Measurements from ENCODE around the gene NUTM2B. TPM values are rescaled to one million over a fixed set of nuclear protein-coding genes. Genes with fewer than 3 reads are reported as not detected.
"Not testable (repeated sequence)": the region's sequence is repeated elsewhere in the genome, so short reads cannot be mapped to it uniquely, and the experiment has no call there.

The NUTM2B gene
- total and polyA plus RNA-seq, 4 donors = 0.25 to 0.43 (median 0.37) TPM; not detected in 1

GRCh38 chr10:79714976-79715375 lies 11.9 kb downstream of the NUTM2B start:
- not testable (repeated sequence) for H3K27ac ChIP-seq (ENCODE audit: low read depth in 1 of 2, low read length in 2 of 2); H3K27me3 ChIP-seq (ENCODE audit: control insufficient read depth in 4 of 4, insufficient read depth in 4 of 4, low read length in 3 of 4); DNase-seq (ENCODE audit: low spot score); H3K4me3 ChIP-seq (ENCODE audit: low read depth in 1 of 3, low read length in 3 of 3); H3K4me1 ChIP-seq (ENCODE audit: control insufficient read depth in 4 of 4, insufficient read depth in 4 of 4, low read length in 3 of 4); H3K9ac ChIP-seq (ENCODE audit: low read depth in 1 of 2, low read length in 2 of 2); H3K9me3 ChIP-seq (ENCODE audit: control insufficient read depth in 4 of 4, low read length in 3 of 4); H3K36me3 ChIP-seq (ENCODE audit: control insufficient read depth in 4 of 4, insufficient read depth in 3 of 4, low read depth in 1 of 4, low read length in 3 of 4)
- WGBS = 86% methylated on average over 2 of the region's 3 CpGs

- H3K27me3 ChIP-seq (ENCODE audit: control insufficient read depth in 4 of 4, insufficient read depth in 4 of 4, low read length in 3 of 4); H3K9me3 ChIP-seq (ENCODE audit: control insufficient read depth in 4 of 4, low read length in 3 of 4); H3K36me3 ChIP-seq (ENCODE audit: control insufficient read depth in 4 of 4, insufficient read depth in 3 of 4, low read depth in 1 of 4, low read length in 3 of 4); H3K9ac ChIP-seq (ENCODE audit: low read depth in 1 of 2, low read length in 2 of 2); DNase-seq (ENCODE audit: low spot score); H3K27ac ChIP-seq (ENCODE audit: low read depth in 1 of 2, low read length in 2 of 2); H3K4me1 ChIP-seq (ENCODE audit: control insufficient read depth in 4 of 4, insufficient read depth in 4 of 4, low read length in 3 of 4); H3K4me3 ChIP-seq (ENCODE audit: low read depth in 1 of 3, low read length in 3 of 3): not testable (repeated sequence)
- 64% methylated on average over 3 of the region's 4 CpGs for WGBS
These were observed 14.0 kb downstream of the NUTM2B start for GRCh38 chr10:79716917-79717579.

GRCh38 chr10:79720000-79720399 lies 17.0 kb downstream of the NUTM2B start:
- H3K4me3 ChIP-seq (ENCODE audit: low read depth in 1 of 3, low read length in 3 of 3); H3K27ac ChIP-seq (ENCODE audit: low read depth in 1 of 2, low read length in 2 of 2); DNase-seq (ENCODE audit: low spot score); H3K4me1 ChIP-seq (ENCODE audit: control insufficient read depth in 4 of 4, insufficient read depth in 4 of 4, low read length in 3 of 4); H3K36me3 ChIP-seq (ENCODE audit: control insufficient read depth in 4 of 4, insufficient read depth in 3 of 4, low read depth in 1 of 4, low read length in 3 of 4); H3K27me3 ChIP-seq (ENCODE audit: control insufficient read depth in 4 of 4, insufficient read depth in 4 of 4, low read length in 3 of 4); H3K9ac ChIP-seq (ENCODE audit: low read depth in 1 of 2, low read length in 2 of 2); H3K9me3 ChIP-seq (ENCODE audit: control insufficient read depth in 4 of 4, low read length in 3 of 4): not testable (repeated sequence)
- WGBS = 88% methylated on average over 4 of the region's 4 CpGs

DNA sequence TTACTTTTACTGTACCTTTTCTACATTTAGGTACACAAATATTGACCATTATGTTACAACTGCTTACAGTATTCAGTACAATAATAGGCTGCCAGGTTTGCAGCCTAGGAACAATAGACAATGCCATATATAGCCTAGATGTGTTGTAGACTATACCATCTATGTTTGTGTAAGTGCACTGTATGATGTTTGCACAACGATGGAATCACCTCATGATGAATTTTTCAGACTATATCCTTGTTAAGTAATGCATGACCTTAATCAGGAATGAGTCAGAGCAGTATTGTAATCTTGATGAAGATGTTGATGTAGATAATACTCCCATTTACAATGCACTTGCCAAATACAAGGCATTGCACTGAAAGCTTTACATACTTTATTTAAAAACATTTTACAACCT lies 23.6 kb downstream of the NUTM2B start:
- H3K27ac ChIP-seq (ENCODE audit: low read depth in 1 of 2, low read length in 2 of 2); H3K9me3 ChIP-seq (ENCODE audit: control insufficient read depth in 4 of 4, low read length in 3 of 4); H3K36me3 ChIP-seq (ENCODE audit: control insufficient read depth in 4 of 4, insufficient read depth in 3 of 4, low read depth in 1 of 4, low read length in 3 of 4); H3K4me3 ChIP-seq (ENCODE audit: low read depth in 1 of 3, low read length in 3 of 3); H3K27me3 ChIP-seq (ENCODE audit: control insufficient read depth in 4 of 4, insufficient read depth in 4 of 4, low read length in 3 of 4); H3K4me1 ChIP-seq (ENCODE audit: control insufficient read depth in 4 of 4, insufficient read depth in 4 of 4, low read length in 3 of 4); H3K9ac ChIP-seq (ENCODE audit: low read depth in 1 of 2, low read length in 2 of 2); DNase-seq (ENCODE audit: low spot score): not testable (repeated sequence)
- 89% methylated on average over 1 of the region's 1 CpG for WGBS

DNA sequence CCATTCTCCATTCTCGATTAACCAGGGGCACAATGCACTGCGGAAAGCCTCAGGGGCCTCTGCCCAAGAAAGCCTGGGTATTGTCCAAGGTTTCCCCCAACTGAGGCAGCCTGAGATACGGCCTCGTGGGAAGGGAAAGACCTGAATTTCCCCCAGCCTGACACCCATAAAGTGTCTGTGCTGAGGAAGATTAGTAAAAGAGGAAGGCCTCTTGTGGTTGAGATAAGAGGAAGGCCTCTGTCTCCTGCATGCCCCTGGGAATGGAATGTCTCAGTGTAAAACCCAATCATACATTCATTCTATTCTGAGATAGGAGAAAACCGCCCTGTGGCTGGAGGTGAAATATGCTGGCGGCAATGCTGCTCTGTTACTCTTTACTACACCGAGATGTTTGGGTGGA lies 41.8 kb downstream of the NUTM2B start:
- WGBS = 77% methylated on average over 6 of the region's 7 CpGs
- not testable (repeated sequence) for H3K27ac ChIP-seq (ENCODE audit: low read depth in 1 of 2, low read length in 2 of 2); H3K4me1 ChIP-seq (ENCODE audit: control insufficient read depth in 4 of 4, insufficient read depth in 4 of 4, low read length in 3 of 4); H3K36me3 ChIP-seq (ENCODE audit: control insufficient read depth in 4 of 4, insufficient read depth in 3 of 4, low read depth in 1 of 4, low read length in 3 of 4); H3K9me3 ChIP-seq (ENCODE audit: control insufficient read depth in 4 of 4, low read length in 3 of 4); H3K27me3 ChIP-seq (ENCODE audit: control insufficient read depth in 4 of 4, insufficient read depth in 4 of 4, low read length in 3 of 4); H3K9ac ChIP-seq (ENCODE audit: low read depth in 1 of 2, low read length in 2 of 2); H3K4me3 ChIP-seq (ENCODE audit: low read depth in 1 of 3, low read length in 3 of 3)
- DNase-seq (ENCODE audit: low spot score) = peak; percentile 31

GRCh38 chr10:79748510-79748909 lies 45.5 kb downstream of the NUTM2B start:
- 97% methylated on average over 2 of the region's 2 CpGs for WGBS
- DNase-seq (ENCODE audit: low spot score); H3K9ac ChIP-seq (ENCODE audit: low read depth in 1 of 2, low read length in 2 of 2); H3K9me3 ChIP-seq (ENCODE audit: control insufficient read depth in 4 of 4, low read length in 3 of 4); H3K4me1 ChIP-seq (ENCODE audit: control insufficient read depth in 4 of 4, insufficient read depth in 4 of 4, low read length in 3 of 4); H3K27me3 ChIP-seq (ENCODE audit: control insufficient read depth in 4 of 4, insufficient read depth in 4 of 4, low read length in 3 of 4); H3K36me3 ChIP-seq (ENCODE audit: control insufficient read depth in 4 of 4, insufficient read depth in 3 of 4, low read depth in 1 of 4, low read length in 3 of 4); H3K27ac ChIP-seq (ENCODE audit: low read depth in 1 of 2, low read length in 2 of 2); H3K4me3 ChIP-seq (ENCODE audit: low read depth in 1 of 3, low read length in 3 of 3): not testable (repeated sequence)

GRCh38 chr10:79753601-79754000 lies 50.6 kb downstream of the NUTM2B start:
- not testable (repeated sequence) for H3K4me1 ChIP-seq (ENCODE audit: control insufficient read depth in 4 of 4, insufficient read depth in 4 of 4, low read length in 3 of 4); DNase-seq (ENCODE audit: low spot score); H3K27me3 ChIP-seq (ENCODE audit: control insufficient read depth in 4 of 4, insufficient read depth in 4 of 4, low read length in 3 of 4); H3K36me3 ChIP-seq (ENCODE audit: control insufficient read depth in 4 of 4, insufficient read depth in 3 of 4, low read depth in 1 of 4, low read length in 3 of 4); H3K9me3 ChIP-seq (ENCODE audit: control insufficient read depth in 4 of 4, low read length in 3 of 4); H3K27ac ChIP-seq (ENCODE audit: low read depth in 1 of 2, low read length in 2 of 2); H3K4me3 ChIP-seq (ENCODE audit: low read depth in 1 of 3, low read length in 3 of 3); H3K9ac ChIP-seq (ENCODE audit: low read depth in 1 of 2, low read length in 2 of 2)

DNA sequence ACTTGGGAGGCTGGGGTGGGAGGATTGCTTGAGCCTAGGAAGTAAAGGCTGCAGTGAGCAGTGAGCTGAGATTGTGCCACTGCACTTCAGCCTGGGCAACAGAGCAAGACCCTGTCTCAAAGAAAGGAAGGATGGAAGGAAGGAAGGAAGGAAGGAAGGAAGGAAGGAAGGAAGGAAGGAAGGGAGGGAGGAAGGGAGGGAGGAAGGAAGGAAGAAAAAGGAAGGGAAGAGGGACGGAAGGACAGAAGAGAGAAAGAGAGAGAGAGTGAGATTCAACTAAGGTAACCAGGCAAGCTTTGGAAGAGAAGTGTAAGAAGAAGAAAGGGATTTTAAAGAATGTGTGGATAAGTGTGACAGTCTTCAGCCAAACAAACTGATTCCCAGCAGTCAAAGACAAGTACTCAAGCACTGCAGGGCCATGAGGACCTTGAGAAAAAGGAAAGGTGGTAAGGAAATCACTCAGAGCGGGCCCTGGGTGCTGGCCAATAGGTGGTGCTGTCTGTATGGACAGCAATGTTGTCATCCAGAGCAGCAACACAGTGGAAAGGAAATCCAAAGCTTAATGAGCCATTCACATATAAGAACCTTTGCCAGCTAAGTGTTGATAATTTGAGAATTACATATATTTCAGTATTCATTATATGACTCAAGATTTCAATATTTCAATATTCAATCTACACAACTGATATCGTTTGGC lies 55.4 kb downstream of the NUTM2B start:
- not testable (repeated sequence) for H3K27me3 ChIP-seq (ENCODE audit: control insufficient read depth in 4 of 4, insufficient read depth in 4 of 4, low read length in 3 of 4); H3K36me3 ChIP-seq (ENCODE audit: control insufficient read depth in 4 of 4, insufficient read depth in 3 of 4, low read depth in 1 of 4, low read length in 3 of 4); DNase-seq (ENCODE audit: low spot score); H3K9me3 ChIP-seq (ENCODE audit: control insufficient read depth in 4 of 4, low read length in 3 of 4); H3K4me1 ChIP-seq (ENCODE audit: control insufficient read depth in 4 of 4, insufficient read depth in 4 of 4, low read length in 3 of 4); H3K27ac ChIP-seq (ENCODE audit: low read depth in 1 of 2, low read length in 2 of 2); H3K9ac ChIP-seq (ENCODE audit: low read depth in 1 of 2, low read length in 2 of 2); H3K4me3 ChIP-seq (ENCODE audit: low read depth in 1 of 3, low read length in 3 of 3)
- WGBS = 88% methylated on average over 3 of the region's 3 CpGs

All from liver (tissue), 9 donors.